Activated CD4-positive, alpha-beta T cell treated with anti-CD3 and anti-CD28 coated beads, Interleukin-2, amount 50 U/mL, for 48 hours (primary cell): ENCODE results near the gene SAMD13.

Experiments
- DNase-seq, 2 experiments: peaks; one replicate each; pipeline ENCODE4 v3.0.0-alpha.2; 2020

The SAMD13 gene

GRCh38 chr1:84376000-84376910, 74.7 kb downstream of the SAMD13 start:
- DNase-seq: no peak

- DNase-seq: no peak
Measured at GRCh38 chr1:84377480-84378095, 76.1 kb downstream of the SAMD13 start.

DNA sequence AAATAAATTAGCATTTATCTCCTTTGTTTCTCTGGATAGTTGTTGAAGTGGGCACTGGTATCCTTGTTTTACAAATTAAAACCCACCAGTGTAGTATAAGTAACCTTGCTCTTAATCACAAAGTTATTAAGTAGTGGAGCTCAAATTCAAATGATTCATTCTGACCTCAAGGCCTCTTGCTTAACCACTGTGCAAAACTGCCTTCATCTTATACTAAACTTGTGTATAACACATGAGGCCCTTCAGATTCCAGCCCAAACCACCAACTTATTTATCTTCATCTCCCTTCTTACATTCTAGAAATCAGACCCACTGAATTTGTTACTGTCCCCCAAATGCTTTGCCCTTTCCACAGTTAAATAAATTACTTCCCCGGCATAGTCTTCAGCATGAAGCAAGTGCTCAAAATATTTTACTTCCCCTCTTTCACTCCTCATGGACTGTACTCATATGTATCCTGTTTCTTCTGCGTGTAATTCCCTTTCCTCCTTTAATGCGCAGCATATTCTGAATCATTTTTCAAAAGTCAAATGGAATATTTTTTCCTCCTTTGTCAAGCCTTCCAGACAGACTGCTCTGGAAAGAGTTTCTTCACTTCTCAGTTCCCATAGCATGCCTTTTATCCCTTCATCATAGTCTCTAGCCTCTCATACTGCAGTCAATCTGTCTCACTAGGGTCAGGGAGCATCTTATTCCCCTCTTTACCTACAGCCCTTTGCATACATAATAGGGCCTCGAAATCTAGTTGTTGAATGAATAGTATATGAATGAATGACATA, 77.8 kb downstream of the SAMD13 start:
- DNase-seq: no peak

- no peak for DNase-seq
Measured at GRCh38 chr1:84379917-84380180, 78.3 kb downstream of the SAMD13 start.

DNA sequence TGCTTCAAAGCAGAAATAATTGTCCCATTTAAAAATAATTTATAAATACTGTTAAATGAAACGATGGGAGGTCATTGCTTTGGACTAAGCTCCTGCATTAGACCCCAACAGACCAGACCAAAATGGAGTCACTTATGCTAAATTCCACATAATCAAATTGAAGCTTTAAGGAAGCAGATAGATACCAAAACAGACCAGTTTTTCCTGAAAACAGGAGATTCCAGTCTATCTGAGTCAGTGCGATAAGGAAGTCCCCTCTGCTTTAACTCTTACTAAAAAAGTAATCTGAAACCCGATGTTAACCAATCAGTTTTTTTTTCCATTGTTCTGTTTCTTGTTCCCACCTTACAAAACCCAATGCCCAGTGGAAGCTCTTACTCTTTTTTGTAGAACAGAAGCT, 80.6 kb downstream of the SAMD13 start:
- no peak for DNase-seq

- DNase-seq: no peak
Measured at GRCh38 chr1:84385347-84385746, 83.8 kb downstream of the SAMD13 start.

DNA sequence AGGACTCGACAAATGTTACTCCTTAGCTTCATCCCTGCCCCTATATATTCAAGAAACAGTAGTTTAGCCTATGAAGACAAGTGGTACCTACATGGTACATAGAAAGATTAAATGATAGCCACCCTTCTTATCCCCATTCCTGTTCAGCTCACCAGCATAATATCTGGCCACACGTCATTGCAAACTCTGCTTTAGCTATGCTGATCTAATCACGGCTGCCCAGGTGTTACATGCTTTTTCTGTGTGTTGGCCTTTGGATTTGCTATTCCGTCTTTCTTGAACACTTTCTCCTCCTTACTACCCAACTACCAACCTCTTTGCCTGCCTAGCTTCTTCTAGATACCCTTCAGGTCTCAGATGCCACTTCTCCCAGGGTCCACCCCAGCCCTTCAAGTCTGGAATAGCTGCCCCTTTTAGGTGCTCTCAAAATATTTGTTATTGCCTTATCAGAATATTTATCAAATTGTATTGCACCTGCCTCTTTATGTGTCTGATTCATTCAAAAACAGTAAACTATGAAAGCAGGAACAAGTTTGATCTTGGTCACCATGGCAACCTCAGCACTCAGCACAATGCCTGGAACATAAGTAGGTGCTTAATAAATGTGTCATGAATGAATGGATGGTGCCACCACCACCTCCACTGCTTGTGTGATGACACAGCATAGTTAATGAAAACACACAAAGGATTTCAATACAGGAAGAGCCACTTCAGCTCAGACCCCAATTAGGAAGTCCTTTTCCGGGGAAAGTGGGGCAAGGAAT, 85.4 kb downstream of the SAMD13 start:
- DNase-seq: no peak

- no peak for DNase-seq
Measured at GRCh38 chr1:84387480-84388163, 86.1 kb downstream of the SAMD13 start.

DNA sequence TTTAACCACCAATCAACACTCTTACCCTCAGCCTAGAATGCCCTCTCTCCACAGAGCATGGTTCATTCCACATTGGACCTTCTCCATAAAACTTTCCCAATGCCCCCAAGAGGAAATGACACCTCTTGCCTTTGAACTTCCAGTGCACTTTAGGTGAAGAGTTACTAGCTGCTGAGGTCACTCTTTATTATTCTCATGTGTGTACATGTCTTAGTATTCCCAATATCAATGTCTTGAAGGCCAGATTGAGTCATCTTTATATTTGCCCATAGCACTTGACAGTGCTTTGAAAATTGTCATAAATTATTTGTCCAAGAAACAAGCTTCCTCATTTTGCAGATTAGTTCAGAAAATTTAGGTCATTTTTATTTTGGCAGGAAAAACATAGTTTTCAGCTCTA, 88.7 kb downstream of the SAMD13 start:
- DNase-seq: no peak

- DNase-seq: no peak
Measured at GRCh38 chr1:84398175-84399155, 97.0 kb downstream of the SAMD13 start, which contains the start of gene DNASE2B. DNASE2B (plus strand) TSS chr1:84398484; CDS start chr1:84398565, 81 bp downstream.
